PFSK-1 (cell line): ENCODE measurements around the gene PHYHIPL.

Experiments used
- FOXP2 ChIP-seq: optimal IDR thresholded peaks from 2 replicates; pipeline ENCODE3; 2011; ENCODE audit warnings: borderline replicate concordance, control low read depth, inconsistent platforms; ENCODE audit not compliant: insufficient read depth; ENCODE audit errors: extremely low read length, extremely low read depth
- POLR2AphosphoS5 ChIP-seq: IDR thresholded peaks from 2 replicates; pipeline ENCODE4 v1.6.1; 2012; ENCODE audit warnings: low read depth, mild to moderate bottlenecking, control low read depth, low read length, moderate library complexity
- REST ChIP-seq, 2 experiments: IDR thresholded peaks; 2 replicates each; pipeline versions ENCODE4 v1.6.1 to v1.8.0; 2011 to 2012; ENCODE audit warnings: low read depth in 2 of 2, low read length in 2 of 2, control low read depth in 1 of 2, inconsistent platforms in 1 of 2, mild to moderate bottlenecking in 1 of 2, moderate library complexity in 1 of 2; ENCODE audit not compliant: insufficient read depth in 1 of 2
- SIN3A ChIP-seq: IDR thresholded peaks from 2 replicates; pipeline ENCODE4 v1.6.1; 2012; ENCODE audit warnings: mild to moderate bottlenecking, low read length, moderate library complexity, borderline replicate concordance; ENCODE audit not compliant: insufficient read depth
- TAF1 ChIP-seq: IDR thresholded peaks from 2 replicates; pipeline ENCODE4 v1.6.1; 2012; ENCODE audit warnings: low read length, control low read depth, borderline replicate concordance; ENCODE audit not compliant: insufficient read depth

Gene PHYHIPL

GRCh38 chr10:59227136-59227673, 50.8 kb downstream of the PHYHIPL start:
- TF ChIP-seq SIN3A (no peak), TAF1 (no peak), REST (IDR thresholded peaks at IDR 0.05; ENCODE audit: insufficient read depth in 1 of 2, low read depth in 2 of 2, low read length in 2 of 2) (no peak), FOXP2 (no peak), POLR2AphosphoS5 (no peak)

GRCh38 chr10:59229441-59229840, 53.0 kb downstream of the PHYHIPL start:
- TF ChIP-seq FOXP2 (no peak), POLR2AphosphoS5 (no peak), TAF1 (no peak), SIN3A (no peak), REST (IDR thresholded peaks at IDR 0.05; ENCODE audit: insufficient read depth in 1 of 2, low read depth in 2 of 2, low read length in 2 of 2) (no peak)

- TF ChIP-seq FOXP2 (no peak), TAF1 (no peak), POLR2AphosphoS5 (no peak), SIN3A (no peak), REST (IDR thresholded peaks at IDR 0.05; ENCODE audit: insufficient read depth in 1 of 2, low read depth in 2 of 2, low read length in 2 of 2) (no peak)
These were observed 57.8 kb downstream of the PHYHIPL start for GRCh38 chr10:59234194-59234593.

- TF ChIP-seq REST (IDR thresholded peaks at IDR 0.05; ENCODE audit: insufficient read depth in 1 of 2, low read depth in 2 of 2, low read length in 2 of 2) (no peak), TAF1 (no peak), POLR2AphosphoS5 (no peak; the same call in 1 of the 2 replicates), SIN3A (no peak), FOXP2 (no peak)
These were observed 58.5 kb downstream of the PHYHIPL start for GRCh38 chr10:59234816-59235429.
